HL-60 (cell line): Measurements from ENCODE around the gene SERPINE1.

Source experiments
- DNase-seq, 2 experiments: peaks; one replicate each; pipeline ENCODE4 v3.0.0-alpha.2; 2010 to 2020; ENCODE audit warnings: low read depth in 1 of 2, low spot score in 1 of 2
- H3K27ac ChIP-seq: fragments of 250-450 bp; sonication (Bioruptor Pico); replicated peaks from 2 replicates; pipeline ENCODE4 v1.5.1; 2020; ENCODE audit warnings: mild to moderate bottlenecking, moderate library complexity
- H3K27me3 ChIP-seq: fragments of 250-450 bp; sonication (Bioruptor Pico); 2 replicates; pipeline ENCODE4 v1.5.1; 2021; ENCODE audit warnings: mild to moderate bottlenecking, moderate library complexity; ENCODE audit not compliant: insufficient read depth, poor library complexity, severe bottlenecking
- H3K4me3 ChIP-seq: replicated peaks from 2 replicates; pipeline ENCODE4 v1.5.1; 2011; ENCODE audit warnings: mild to moderate bottlenecking, control low read depth, low read length; ENCODE audit not compliant: insufficient read depth
- CTCF ChIP-seq: IDR thresholded peaks from one replicate; pipeline ENCODE4 v1.5.1; 2011; ENCODE audit warnings: low read length, control low read depth, inconsistent platforms; ENCODE audit not compliant: insufficient read depth
- GABPA ChIP-seq: IDR thresholded peaks from 2 replicates; pipeline ENCODE4 v1.6.1; 2012; ENCODE audit warnings: low read depth
- POLR2AphosphoS5 ChIP-seq: IDR thresholded peaks from 2 replicates; pipeline ENCODE4 v1.6.1; 2012; ENCODE audit warnings: low read depth
- REST ChIP-seq: IDR thresholded peaks from 2 replicates; pipeline ENCODE4 v1.6.1; 2012; ENCODE audit warnings: low read depth; ENCODE audit not compliant: insufficient replicate concordance
- SPI1 ChIP-seq: IDR thresholded peaks from 2 replicates; pipeline ENCODE4 v1.6.1; 2012; ENCODE audit warnings: low read depth, mild to moderate bottlenecking, borderline replicate concordance

Gene SERPINE1

GRCh38 chr7:101170617-101171441 lies 43.9 kb downstream of the SERPINE1 start:
- no peak for TF ChIP-seq CTCF
- no peak for TF ChIP-seq GABPA
- no peak for TF ChIP-seq SPI1
- TF ChIP-seq POLR2AphosphoS5, result no peak
- TF ChIP-seq REST, result no peak
- Histone ChIP-seq H3K4me3 (no peak overlapping the region), H3K27ac (no peak overlapping the region), H3K27me3 (peaks cover 83% of the 10 kb centered on the region)
- peak in 1 of 2 experiments; percentile 52 for DNase-seq

DNA sequence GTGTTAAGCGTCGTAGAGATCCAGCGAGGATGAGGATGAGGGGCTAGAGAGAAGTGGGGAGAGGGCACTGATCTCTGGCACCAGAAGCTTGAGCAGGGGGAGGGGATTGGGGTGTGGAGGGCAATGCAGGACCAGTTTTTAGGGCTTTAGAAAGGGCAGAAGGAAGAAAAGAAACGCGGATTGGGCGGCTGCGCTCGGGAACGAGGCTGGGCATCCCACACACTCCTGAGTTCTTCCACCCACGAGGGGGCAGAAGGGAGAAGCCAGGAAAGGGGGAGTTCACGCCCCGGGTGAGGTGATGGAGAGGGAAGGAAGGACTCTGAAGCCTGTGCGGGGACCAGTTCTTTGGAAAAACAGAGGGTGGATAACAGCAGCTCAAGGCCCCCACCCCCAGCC lies 44.5 kb downstream of the SERPINE1 start:
- H3K27me3 ChIP-seq, result peaks cover 84% of the 10 kb centered on the region
- no peak overlapping the region for H3K4me3 ChIP-seq
- DNase-seq, result no peak
- TF ChIP-seq GABPA, result no peak
- TF ChIP-seq POLR2AphosphoS5, result no peak
- TF ChIP-seq REST, result no peak
- no peak for TF ChIP-seq SPI1
- TF ChIP-seq CTCF, result no peak
- no peak overlapping the region for H3K27ac ChIP-seq

GRCh38 chr7:101172005-101172853 lies 45.3 kb downstream of the SERPINE1 start:
- H3K4me3 ChIP-seq, result no peak overlapping the region
- H3K27ac ChIP-seq, result no peak overlapping the region
- DNase-seq, result no peak
- H3K27me3 ChIP-seq, result peaks cover 83% of the 10 kb centered on the region
- TF ChIP-seq POLR2AphosphoS5 (peak; percentile 49; the same call in 1 of the 2 replicates), REST (no peak)
